Urothelium cell line (cell line): ENCODE results near the gene COL25A1.
"Not testable (repeated sequence)": the region's sequence is repeated elsewhere in the genome, so short reads cannot be mapped to it uniquely, and the experiment has no call there.

Source experiments
- DNase-seq: peaks from one replicate; pipeline ENCODE4 v3.0.0; 2011; ENCODE audit warnings: low spot score, mixed read lengths
- FAIRE-seq: peaks from 2 replicates; lab custom pipeline; 2011; peaks lifted over from hg19 to GRCh38; lab: Jason Lieb, UNC

Gene COL25A1

GRCh38 chr4:109021630-109022029, 280.8 kb downstream of the COL25A1 start:
- DNase-seq, FAIRE-seq: not testable (repeated sequence)

GRCh38 chr4:109020861-109021260, 281.6 kb downstream of the COL25A1 start:
- FAIRE-seq, result no peak
- no peak for DNase-seq

- DNase-seq, result no peak
- FAIRE-seq, result no peak
These were observed 286.3 kb downstream of the COL25A1 start for GRCh38 chr4:109016200-109016599.

GRCh38 chr4:109015413-109015810, 287.0 kb downstream of the COL25A1 start:
- no peak for FAIRE-seq
- DNase-seq, result no peak

- FAIRE-seq, result no peak
- DNase-seq, result no peak
These were observed 287.7 kb downstream of the COL25A1 start for GRCh38 chr4:109014593-109015412.

GRCh38 chr4:109012286-109012880, 290.1 kb downstream of the COL25A1 start:
- no peak for DNase-seq
- no peak for FAIRE-seq

GRCh38 chr4:109011241-109012026, 291.0 kb downstream of the COL25A1 start:
- FAIRE-seq, result no peak
- DNase-seq, result no peak

- FAIRE-seq, result no peak
These were observed 291.9 kb downstream of the COL25A1 start for GRCh38 chr4:109010521-109010920.

GRCh38 chr4:109009909-109010308, 292.5 kb downstream of the COL25A1 start:
- DNase-seq, result no peak

More at GRCh38 chr4:109010521-109010920, 291.9 kb downstream of the COL25A1 start:
- DNase-seq, result no peak

GRCh38 chr4:109007976-109008375, 294.5 kb downstream of the COL25A1 start:
- DNase-seq, result no peak
- FAIRE-seq, result no peak

More at GRCh38 chr4:109009909-109010308, 292.5 kb downstream of the COL25A1 start:
- no peak for FAIRE-seq

- no peak for DNase-seq
- FAIRE-seq, result no peak
These were observed 296.9 kb downstream of the COL25A1 start for GRCh38 chr4:109005523-109005922.

- DNase-seq (no peak), FAIRE-seq (peak; percentile 32)
These were observed 298.0 kb downstream of the COL25A1 start for GRCh38 chr4:109004418-109004817.

GRCh38 chr4:109003964-109004363, 298.5 kb downstream of the COL25A1 start:
- FAIRE-seq, result no peak
- DNase-seq, result no peak

GRCh38 chr4:108991551-108992328, 310.7 kb downstream of the COL25A1 start:
- DNase-seq (peak; percentile 51), FAIRE-seq (no peak)

- FAIRE-seq, result no peak
- no peak for DNase-seq
These were observed 313.8 kb downstream of the COL25A1 start for GRCh38 chr4:108988464-108989195.

- FAIRE-seq, DNase-seq: not testable (repeated sequence)
These were observed 318.0 kb downstream of the COL25A1 start for GRCh38 chr4:108984495-108984894.

GRCh38 chr4:108982402-108983185, 319.9 kb downstream of the COL25A1 start:
- no peak for FAIRE-seq

GRCh38 chr4:108980455-108981239, 321.8 kb downstream of the COL25A1 start:
- DNase-seq (no peak), FAIRE-seq (no peak)

More at GRCh38 chr4:108982402-108983185, 319.9 kb downstream of the COL25A1 start:
- no peak for DNase-seq
